Activated B cell treated with CpG ODN at 0.5 μM for 24 hours (primary cell): ENCODE data around the gene NDST1. TPM values are rescaled to one million over a fixed set of nuclear protein-coding genes. Genes with fewer than 3 reads are reported as not detected.

Experiments
- ATAC-seq: fragments of 200-7000 bp; cut with Tn5 transposase; one replicate; pipeline ENCODE4 v1.10.0; 2021; ENCODE audit warnings: low read depth, mild to moderate bottlenecking, moderate library complexity
- CTCF ChIA-PET: fragments of 350-600 bp; sonication (Branson Sonifier 250); formaldehyde crosslinking; loops from one replicate; lab custom pipeline; 2021; ENCODE audit warnings: antibody characterized with exemption; lab: Charles Lee
- POLR2A ChIA-PET: fragments of 350-600 bp; sonication (Branson Sonifier 250); formaldehyde crosslinking; loops from one replicate; lab custom pipeline; 2021; ENCODE audit warnings: antibody characterized with exemption; lab: Charles Lee
- DNase-seq: peaks from one replicate; pipeline ENCODE4 v3.0.0; 2022
- H3K27ac Mint-ChIP-seq: one replicate; pipeline ENCODE4 v1.8.0; 2020; ENCODE audit warnings: mixed read lengths
- H3K27me3 Mint-ChIP-seq: one replicate; pipeline ENCODE4 v1.8.0; 2021; ENCODE audit warnings: mixed read lengths
- H3K36me3 Mint-ChIP-seq: one replicate; pipeline ENCODE4 v1.8.0; 2021; ENCODE audit warnings: low read depth, mixed read lengths
- H3K4me1 Mint-ChIP-seq: one replicate; pipeline ENCODE4 v1.8.0; 2021; ENCODE audit warnings: mixed read lengths
- H3K4me3 Mint-ChIP-seq: one replicate; pipeline ENCODE4 v1.8.0; 2020; ENCODE audit warnings: mild to moderate bottlenecking, mixed read lengths
- H3K9me3 Mint-ChIP-seq: one replicate; pipeline ENCODE4 v1.8.0; 2020; ENCODE audit warnings: mixed read lengths
- CTCF ChIP-seq: fragments of 200-600 bp; IDR thresholded peaks from one replicate; pipeline ENCODE4 v1.8.0; 2022; ENCODE audit warnings: antibody characterized with exemption, mild to moderate bottlenecking
- intact Hi-C: fragments of 100-400 bp; cut with micrococcal nuclease; formaldehyde crosslinking; loops from one replicate; pipeline ENCODE4 v1.15.1; 2024
- total RNA-seq: library from RNA; stranded (reverse); gene quantifications from 2 replicates; pipeline ENCODE4 v1.2.3, GENCODE V29; 2022

Gene NDST1
- total RNA-seq, 1 donor from 2014 or later = 8.1 TPM

GRCh38 chr5:150604894-150605440 is 97.0 kb downstream of the NDST1 start:
- Mint-ChIP-seq H3K4me3 (no peak overlapping the region), H3K27ac (no peak overlapping the region), H3K27me3 (no peaks in the 10 kb centered on the region), H3K9me3 (no peaks in the 10 kb centered on the region), H3K36me3 (no peaks in the 10 kb centered on the region), H3K4me1 (no peaks in the 10 kb centered on the region)
- DNase-seq = no peak
- ChIA-PET CTCF (no interaction called here), POLR2A (no interaction called here)
- intact Hi-C loops = loop anchor here (5.0 kb wide), 1 partner anchor 37 kb away; the partner anchor contains the start of gene SYNPO
- TF ChIP-seq CTCF = no peak
- ATAC-seq = no peak

GRCh38 chr5:150605546-150605945 is 97.6 kb downstream of the NDST1 start:
- intact Hi-C loops = loop anchor here (5.0 kb wide), 1 partner anchor 37 kb away; the partner anchor contains the start of gene SYNPO
- H3K4me1 Mint-ChIP-seq = no peaks in the 10 kb centered on the region
- ChIA-PET CTCF (no interaction called here), POLR2A (no interaction called here)
- no peak overlapping the region for H3K27ac Mint-ChIP-seq
- ATAC-seq = no peak
- H3K27me3 Mint-ChIP-seq = no peaks in the 10 kb centered on the region
- no peak for DNase-seq
- no peak overlapping the region for H3K4me3 Mint-ChIP-seq
- no peaks in the 10 kb centered on the region for H3K9me3 Mint-ChIP-seq
- no peak for TF ChIP-seq CTCF
- H3K36me3 Mint-ChIP-seq = no peaks in the 10 kb centered on the region

- no peaks in the 10 kb centered on the region for H3K27me3 Mint-ChIP-seq
- DNase-seq (no peak), ATAC-seq (no peak)
- no peak overlapping the region for H3K27ac Mint-ChIP-seq
- POLR2A ChIA-PET = interaction anchor here (0.7 kb wide), 1 partner anchor 31 kb away, joined by 4 read pairs; no protein-coding TSS in a partner anchor
- no peaks in the 10 kb centered on the region for H3K36me3 Mint-ChIP-seq
- no peaks in the 10 kb centered on the region for H3K9me3 Mint-ChIP-seq
- TF ChIP-seq CTCF = no peak
- intact Hi-C loops = loop anchor here (5.0 kb wide), 1 partner anchor 36 kb away; the partner anchor contains the start of gene SYNPO
- CTCF ChIA-PET = no interaction called here
- H3K4me3 Mint-ChIP-seq = no peak overlapping the region
- no peaks in the 10 kb centered on the region for H3K4me1 Mint-ChIP-seq
Measured at GRCh38 chr5:150606476-150606875, 98.5 kb downstream of the NDST1 start.

- no peaks in the 10 kb centered on the region for H3K36me3 Mint-ChIP-seq
- H3K4me1 Mint-ChIP-seq = no peaks in the 10 kb centered on the region
- H3K27me3 Mint-ChIP-seq = no peaks in the 10 kb centered on the region
- H3K4me3 Mint-ChIP-seq = no peak overlapping the region
- no peak overlapping the region for H3K27ac Mint-ChIP-seq
- intact Hi-C loops = loop anchor here (5.0 kb wide), 1 partner anchor 35 kb away; the partner anchor contains the start of gene SYNPO
- ChIA-PET POLR2A (no interaction called here), CTCF (no interaction called here)
- no peak for ATAC-seq
- no peaks in the 10 kb centered on the region for H3K9me3 Mint-ChIP-seq
- no peak for TF ChIP-seq CTCF
- DNase-seq = no peak
Measured at GRCh38 chr5:150607105-150607504, 99.2 kb downstream of the NDST1 start.

Other genes with a start within 250 kb of the NDST1 start
- not detected in 2 replicates for gene CAMK2A, start 218.4 kb upstream of the NDST1 start, total RNA-seq
- not detected in 2 replicates for gene ARSI, start 205.2 kb upstream of the NDST1 start, total RNA-seq
- gene TCOF1, start 150.4 kb upstream of the NDST1 start, total RNA-seq = 74.7 and 76.1 TPM in 2 replicates
- gene CD74, start 95.2 kb upstream of the NDST1 start, total RNA-seq = 5,323 and 5,628 TPM in 2 replicates
- gene RPS14, start 58.4 kb upstream of the NDST1 start, total RNA-seq = 4,086 and 4,865 TPM in 2 replicates
- gene SYNPO, start 132.5 kb downstream of the NDST1 start, total RNA-seq = 49.2 and 49.3 TPM in 2 replicates
- 0.18 TPM in 1 of 2 replicates, not detected in the other for gene MYOZ3, start 153.1 kb downstream of the NDST1 start, total RNA-seq
- 74.0 and 74.1 TPM in 2 replicates for gene RBM22, start 192.9 kb downstream of the NDST1 start, total RNA-seq